ENCODE results near the gene BTAF1. TPM values are rescaled to one million over a fixed set of nuclear protein-coding genes. Genes with fewer than 3 reads are reported as not detected.

BTAF1 gene
- total RNA-seq, result 41.7 and 46.0 TPM in 2 replicates
- long read RNA-seq, partial matches to known transcripts, result 54 of 77 reads
- long read RNA-seq, other reads (novel, unspliced or antisense), result 23 of 77 reads

- Mint-ChIP-seq H3K9me3 (peaks cover 4% of the 10 kb centered on the region), H3K4me3 (peak within 1 kb of the TSS; percentile 97), H3K4me1 (peaks cover 41% of the 10 kb centered on the region), H3K36me3 (ENCODE audit: low read depth) (peaks cover 16% of the 10 kb centered on the region), H3K27ac (ENCODE audit: unreplicated experiment) (peak within 1 kb of the TSS; percentile 99), H3K27me3 (ENCODE audit: low read depth) (no peaks in the 10 kb centered on the region)
- peak; percentile 80 for DNase-seq (ENCODE audit: low read depth, low spot score)
- TF ChIP-seq CTCF (conservative IDR thresholded peaks at IDR 0.05), result no peak
Measured at GRCh38 chr10:91923371-91924211, at the start of gene BTAF1. TSS of gene BTAF1 (plus strand) at chr10:91923770. CDS start at chr10:91924077, 307 bp downstream.

GRCh38 chr10:91875156-91875555, 48.4 kb upstream of the BTAF1 start:
- peaks cover 3% of the 10 kb centered on the region for H3K9me3 Mint-ChIP-seq
- H3K36me3 Mint-ChIP-seq (ENCODE audit: low read depth), result no peaks in the 10 kb centered on the region
- peak overlapping the region; percentile 95 for H3K27ac Mint-ChIP-seq (ENCODE audit: unreplicated experiment)
- H3K4me1 Mint-ChIP-seq, result peaks cover 34% of the 10 kb centered on the region
- no peak overlapping the region for H3K4me3 Mint-ChIP-seq
- no peaks in the 10 kb centered on the region for H3K27me3 Mint-ChIP-seq (ENCODE audit: low read depth)
- no peak for DNase-seq (ENCODE audit: low read depth, low spot score)
- TF ChIP-seq CTCF (conservative IDR thresholded peaks at IDR 0.05), result no peak

GRCh38 chr10:91875779-91876178, 47.8 kb upstream of the BTAF1 start:
- peaks cover 40% of the 10 kb centered on the region for H3K4me1 Mint-ChIP-seq
- H3K27ac Mint-ChIP-seq (ENCODE audit: unreplicated experiment), result no peak overlapping the region
- DNase-seq (ENCODE audit: low read depth, low spot score), result no peak
- H3K9me3 Mint-ChIP-seq, result peaks cover 3% of the 10 kb centered on the region
- H3K27me3 Mint-ChIP-seq (ENCODE audit: low read depth), result no peaks in the 10 kb centered on the region
- no peak overlapping the region for H3K4me3 Mint-ChIP-seq
- no peaks in the 10 kb centered on the region for H3K36me3 Mint-ChIP-seq (ENCODE audit: low read depth)
- TF ChIP-seq CTCF (conservative IDR thresholded peaks at IDR 0.05), result no peak

GRCh38 chr10:91879515-91880170, 43.9 kb upstream of the BTAF1 start:
- H3K9me3 Mint-ChIP-seq, result no peaks in the 10 kb centered on the region
- no peaks in the 10 kb centered on the region for H3K27me3 Mint-ChIP-seq (ENCODE audit: low read depth)
- H3K4me3 Mint-ChIP-seq, result peak overlapping the region; percentile 15
- peak overlapping the region; percentile 58 for H3K27ac Mint-ChIP-seq (ENCODE audit: unreplicated experiment)
- no peak for DNase-seq (ENCODE audit: low read depth, low spot score)
- H3K4me1 Mint-ChIP-seq, result peaks cover 50% of the 10 kb centered on the region
- no peak for TF ChIP-seq CTCF (conservative IDR thresholded peaks at IDR 0.05)
- no peaks in the 10 kb centered on the region for H3K36me3 Mint-ChIP-seq (ENCODE audit: low read depth)

- Mint-ChIP-seq H3K4me1 (peaks cover 51% of the 10 kb centered on the region), H3K9me3 (no peaks in the 10 kb centered on the region), H3K27me3 (ENCODE audit: low read depth) (no peaks in the 10 kb centered on the region), H3K4me3 (peak overlapping the region; percentile 15), H3K36me3 (ENCODE audit: low read depth) (no peaks in the 10 kb centered on the region), H3K27ac (ENCODE audit: unreplicated experiment) (peak overlapping the region; percentile 58)
- DNase-seq (ENCODE audit: low read depth, low spot score), result no peak
- peak; percentile 46 for TF ChIP-seq CTCF (conservative IDR thresholded peaks at IDR 0.05)
Measured at GRCh38 chr10:91880310-91880709, 43.3 kb upstream of the BTAF1 start.

Measured in neural crest cell (in vitro differentiated cells).